GM23248 (cell line): ENCODE data around the gene FAM180B. TPM values are rescaled to one million over a fixed set of nuclear protein-coding genes. Genes with fewer than 3 reads are reported as not detected.

ENCODE experiments used
- DNase-seq: peaks from one replicate; pipeline ENCODE4 v3.0.0-alpha.2; 2015
- H2AFZ ChIP-seq: fragments of 200-600 bp; sonication (generic); 2 replicates; pipeline ENCODE4 v1.6.1; 2016; ENCODE audit warnings: antibody characterized with exemption
- H3F3A ChIP-seq: fragments of 200-600 bp; sonication (generic); 2 replicates; pipeline ENCODE4 v1.6.1; 2016; ENCODE audit warnings: mild to moderate bottlenecking, antibody characterized with exemption, mixed run types; ENCODE audit not compliant: insufficient read depth
- H3K27ac ChIP-seq: fragments of 200-600 bp; sonication (generic); 2 replicates; pipeline ENCODE4 v1.5.1; 2016; ENCODE audit warnings: mild to moderate bottlenecking
- H3K27me3 ChIP-seq: fragments of 200-600 bp; sonication (generic); replicated peaks from 2 replicates; pipeline ENCODE4 v1.6.1; 2016; ENCODE audit warnings: mild to moderate bottlenecking; ENCODE audit not compliant: insufficient read depth
- H3K36me3 ChIP-seq: fragments of 200-600 bp; sonication (generic); 2 replicates; pipeline ENCODE4 v1.6.1; 2016; ENCODE audit warnings: low read depth, mild to moderate bottlenecking
- H3K4me1 ChIP-seq: fragments of 200-600 bp; sonication (generic); 2 replicates; pipeline ENCODE4 v1.6.1; 2016; ENCODE audit warnings: mild to moderate bottlenecking; ENCODE audit not compliant: insufficient read depth
- H3K4me2 ChIP-seq: fragments of 200-600 bp; sonication (generic); one replicate; pipeline ENCODE4 v1.6.1; 2016; ENCODE audit warnings: mild to moderate bottlenecking; ENCODE audit not compliant: unreplicated experiment
- H3K4me3 ChIP-seq: fragments of 200-600 bp; sonication (generic); 2 replicates; pipeline ENCODE4 v1.5.1; 2016; ENCODE audit warnings: mild to moderate bottlenecking
- H3K79me2 ChIP-seq: fragments of 200-600 bp; sonication (generic); 2 replicates; pipeline ENCODE4 v1.6.1; 2016; ENCODE audit warnings: mild to moderate bottlenecking; ENCODE audit not compliant: insufficient read depth
- H3K9ac ChIP-seq: fragments of 200-600 bp; sonication (generic); 2 replicates; pipeline ENCODE4 v1.6.1; 2016; ENCODE audit warnings: mild to moderate bottlenecking
- H3K9me2 ChIP-seq: fragments of 200-600 bp; sonication (generic); 2 replicates; pipeline ENCODE4 v1.6.1; 2016; ENCODE audit warnings: mixed run types, mild to moderate bottlenecking, moderate library complexity; ENCODE audit not compliant: insufficient read depth
- H3K9me3 ChIP-seq: fragments of 200-600 bp; sonication (generic); one replicate; pipeline ENCODE4 v1.6.1; 2017; ENCODE audit warnings: low read depth
- H4K20me1 ChIP-seq: fragments of 200-600 bp; sonication (generic); 2 replicates; pipeline ENCODE4 v1.6.0; 2016; ENCODE audit not compliant: insufficient read depth
- EZH2 ChIP-seq: fragments of 200-600 bp; sonication (generic); IDR thresholded peaks from 2 replicates; pipeline ENCODE4 v1.6.1; 2018; ENCODE audit warnings: antibody characterized with exemption, mild to moderate bottlenecking; ENCODE audit not compliant: insufficient read depth, poor library complexity, severe bottlenecking
- EZH2phosphoT487 ChIP-seq: fragments of 200-600 bp; sonication (generic); IDR thresholded peaks from 2 replicates; pipeline ENCODE4 v1.6.1; 2018; ENCODE audit warnings: antibody characterized with exemption, moderate library complexity, mild to moderate bottlenecking, low read depth; ENCODE audit not compliant: insufficient read depth
- WGBS, 2 experiments: methylation state at CpG; one replicate each; pipeline ENCODE4 v1.1.6; 2015 to 2017; ENCODE audit warnings: low lambda C conversion rate in 2 of 2, low coverage in 1 of 2; ENCODE audit errors: missing lambda C conversion rate in 2 of 2; 5-methylcytosine and 5-hydroxymethylcytosine counted together
- in situ Hi-C: fragments of 300-500 bp; cut with MboI; formaldehyde crosslinking; loops from 2 replicates; pipeline ENCODE4 v1.15.0; 2020
- polyA plus RNA-seq: library from polyadenylated mRNA; unstranded; fragments of >200 nt; fragmentation: Nextera tagmentation; extraction: Ambion mirVana; gene quantifications from 2 replicates; pipeline ENCODE4 v1.2.1, GENCODE V29; 2016
- total RNA-seq: library from RNA; depleted of rRNA; stranded (reverse); fragments of >200 nt; shearing (Covaris generic); gene quantifications from 2 replicates; pipeline ENCODE4 v1.2.3, GENCODE V29; 2014; rRNA removed

FAM180B gene, protein sequence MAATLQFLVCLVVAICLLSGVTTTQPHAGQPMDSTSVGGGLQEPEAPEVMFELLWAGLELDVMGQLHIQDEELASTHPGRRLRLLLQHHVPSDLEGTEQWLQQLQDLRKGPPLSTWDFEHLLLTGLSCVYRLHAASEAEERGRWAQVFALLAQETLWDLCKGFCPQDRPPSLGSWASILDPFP
- total RNA-seq = not detected in 2 replicates
- not detected in 2 replicates for polyA plus RNA-seq

GRCh38 chr11:47586098-47586855, at the start of gene FAM180B:
FAM180B (plus strand) TSS chr11:47586678; CDS start chr11:47586769, 91 bp downstream.
- DNase-seq = no peak
- Histone ChIP-seq H3K4me1 (no peaks in the 10 kb centered on the region), H3K4me2 (no peak within 1 kb of the TSS), H2AFZ (peak within 1 kb of the TSS; percentile 48), H3K36me3 (peaks cover 20% of the 10 kb centered on the region; the same call in 1 of the 2 replicates), H3F3A (no peaks in the 10 kb centered on the region), H3K9me2 (no peaks in the 10 kb centered on the region), H3K79me2 (0 out of 2 replicates have a peak, but pooled peaks cover 12% of the 10 kb centered on the region), H3K9me3 (no peaks in the 10 kb centered on the region), H3K27me3 (no peaks in the 10 kb centered on the region), H3K4me3 (no peak within 1 kb of the TSS), H3K9ac (no peak within 1 kb of the TSS), H3K27ac (no peak within 1 kb of the TSS), H4K20me1 (no peaks in the 10 kb centered on the region)
- 18 to 29% methylated on average over 12 of the region's 12 CpGs for WGBS, 2 experiments
- in situ Hi-C loops = no loop called here
- no peak for TF ChIP-seq EZH2
- no peak for TF ChIP-seq EZH2phosphoT487

DNA sequence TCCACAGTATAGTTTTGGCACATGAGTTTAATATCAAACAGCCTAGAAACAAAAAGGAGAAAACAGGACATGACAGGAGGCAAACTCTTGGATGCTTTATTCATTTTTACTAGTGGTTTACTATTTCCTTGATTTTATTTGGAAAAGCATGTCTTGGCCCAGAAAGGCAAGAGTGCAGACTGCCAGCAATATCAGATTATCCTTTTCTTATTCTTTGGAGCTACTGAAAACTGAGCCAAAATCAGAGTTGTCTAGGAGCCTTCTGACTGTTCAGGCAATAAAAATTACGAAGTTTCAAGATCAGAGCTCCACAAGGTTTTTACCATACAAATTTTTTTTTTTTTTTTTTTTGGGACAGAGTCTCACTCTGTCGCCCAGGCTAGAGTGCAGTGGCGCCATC, 49.6 kb upstream of the FAM180B start:
- H3K9ac ChIP-seq = no peak overlapping the region
- DNase-seq = no peak
- H3K36me3 ChIP-seq = peaks cover 6% of the 10 kb centered on the region; the same call in 1 of the 2 replicates
- no peak overlapping the region for H3K27ac ChIP-seq
- no peak overlapping the region for H3K4me2 ChIP-seq
- H3K27me3 ChIP-seq = no peaks in the 10 kb centered on the region
- H3F3A ChIP-seq = peaks cover 31% of the 10 kb centered on the region
- H3K79me2 ChIP-seq = peaks cover 95% of the 10 kb centered on the region
- no peak overlapping the region for H3K4me3 ChIP-seq
- H2AFZ ChIP-seq = no peak overlapping the region
- H3K9me3 ChIP-seq = no peaks in the 10 kb centered on the region
- H3K9me2 ChIP-seq = no peaks in the 10 kb centered on the region
- H4K20me1 ChIP-seq = peaks cover 35% of the 10 kb centered on the region
- peaks cover 44% of the 10 kb centered on the region for H3K4me1 ChIP-seq
- TF ChIP-seq EZH2 (no peak), EZH2phosphoT487 (no peak)
- in situ Hi-C loops = no loop called here
- 83 to 86% methylated on average over 3 of the region's 3 CpGs for WGBS, 2 experiments

- H3K36me3 ChIP-seq = peaks cover 6% of the 10 kb centered on the region; the same call in 1 of the 2 replicates
- no peak overlapping the region for H3K4me2 ChIP-seq
- 94 to 96% methylated on average over 10 of the region's 10 CpGs for WGBS, 2 experiments
- TF ChIP-seq EZH2phosphoT487 (no peak), EZH2 (no peak)
- no peaks in the 10 kb centered on the region for H3K9me3 ChIP-seq
- peaks cover 48% of the 10 kb centered on the region for H4K20me1 ChIP-seq
- H3F3A ChIP-seq = peaks cover 35% of the 10 kb centered on the region
- H3K9me2 ChIP-seq = no peaks in the 10 kb centered on the region
- no peak overlapping the region for H2AFZ ChIP-seq
- peaks cover 31% of the 10 kb centered on the region for H3K4me1 ChIP-seq
- H3K79me2 ChIP-seq = peaks cover 95% of the 10 kb centered on the region
- no peak for DNase-seq
- H3K27me3 ChIP-seq = no peaks in the 10 kb centered on the region
- in situ Hi-C loops = no loop called here
- H3K9ac ChIP-seq = no peak overlapping the region
- H3K27ac ChIP-seq = no peak overlapping the region
- no peak overlapping the region for H3K4me3 ChIP-seq
Observed at GRCh38 chr11:47538741-47539565, 47.5 kb upstream of the FAM180B start.

DNA sequence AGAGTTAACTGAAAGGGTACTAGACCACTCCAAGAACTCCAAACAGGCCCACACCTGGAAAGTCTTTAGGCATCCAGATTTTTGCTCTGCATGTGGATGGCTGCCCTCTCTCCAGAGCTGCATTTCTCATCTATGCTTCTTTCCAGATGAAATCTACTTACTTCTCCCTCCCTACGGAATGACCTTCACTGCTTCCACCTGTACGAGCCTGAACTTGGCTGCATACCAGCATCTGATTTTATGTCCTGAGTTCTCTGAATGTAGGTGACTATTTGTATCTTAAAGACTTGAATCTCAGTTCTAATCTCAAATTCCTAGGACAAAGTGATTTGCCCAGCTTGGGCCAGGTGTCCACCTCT, 46.8 kb upstream of the FAM180B start:
- Histone ChIP-seq H3K27ac (peak overlapping the region; percentile 57), H3K9me2 (no peaks in the 10 kb centered on the region), H3K79me2 (peaks cover 95% of the 10 kb centered on the region), H3K9me3 (no peaks in the 10 kb centered on the region), H2AFZ (no peak overlapping the region), H4K20me1 (peaks cover 53% of the 10 kb centered on the region), H3K4me3 (0 out of 2 replicates have a peak overlapping the region, but pooled peaks have one; percentile 26), H3K27me3 (no peaks in the 10 kb centered on the region), H3K9ac (no peak overlapping the region), H3K36me3 (peaks cover 6% of the 10 kb centered on the region; the same call in 1 of the 2 replicates), H3K4me1 (peaks cover 25% of the 10 kb centered on the region), H3F3A (peaks cover 38% of the 10 kb centered on the region), H3K4me2 (peak overlapping the region; percentile 78)
- 90 to 94% methylated on average over 2 of the region's 2 CpGs for WGBS, 2 experiments
- no peak for DNase-seq
- in situ Hi-C loops = no loop called here
- TF ChIP-seq EZH2phosphoT487 (no peak), EZH2 (no peak)
